Testis (tissue), 3 donors: ENCODE data around the gene SEL1L3. TPM values are rescaled to one million over a fixed set of nuclear protein-coding genes. Genes with fewer than 3 reads are reported as not detected.

Source experiments
- DNase-seq: peaks from one replicate; pipeline ENCODE4 v3.0.0-alpha.2; 2019
- H3K27ac ChIP-seq, 2 donors: fragments of 200-600 bp; sonication (generic); one replicate each; pipeline ENCODE4 v1.5.1; 2019
- H3K27me3 ChIP-seq: fragments of 200-600 bp; sonication (generic); one replicate; pipeline ENCODE4 v1.5.1; 2019
- H3K36me3 ChIP-seq: fragments of 200-600 bp; sonication (generic); one replicate; pipeline ENCODE4 v1.5.1; 2017; ENCODE audit warnings: low read depth; ENCODE audit errors: missing control alignments
- H3K4me1 ChIP-seq: fragments of 200-600 bp; sonication (generic); one replicate; pipeline ENCODE4 v1.5.1; 2019
- H3K4me3 ChIP-seq, 2 donors: fragments of 200-600 bp; sonication (generic); one replicate each; pipeline ENCODE4 v1.5.1; 2017 to 2019
- H3K9me3 ChIP-seq: fragments of 200-600 bp; sonication (generic); one replicate; pipeline ENCODE4 v1.5.1; 2017
- POLR2A ChIP-seq: fragments of 450-650 bp; IDR thresholded peaks from one replicate; pipeline ENCODE4 v1.6.1; 2017; ENCODE audit warnings: antibody characterized with exemption, mild to moderate bottlenecking, moderate library complexity
- WGBS, 2 donors: methylation state at CpG; one replicate each; pipeline ENCODE4 v1.1.5; 2018; 5-methylcytosine and 5-hydroxymethylcytosine counted together
- intact Hi-C: fragments of 100-400 bp; cut with DNase I; formaldehyde crosslinking; loops from one replicate; pipeline ENCODE4 v1.15.1; 2023; ENCODE audit warnings: low total_unique reads
- polyA plus RNA-seq: library from polyadenylated mRNA; stranded (reverse); fragments of 350-450 nt; fragmentation: Illumina TruSeq; extraction: RNeasy Lipid Tissue Mini Kit (QIAGEN cat#74804); gene quantifications from one replicate; pipeline ENCODE4 v1.2.3, GENCODE V29; 2014; ENCODE audit warnings: low read depth, low replicate concordance; ENCODE audit not compliant: insufficient read depth
- total RNA-seq, 2 donors: library from RNA; depleted of rRNA; stranded (reverse); fragments of >200 nt; gene quantifications; one replicate each; pipeline ENCODE4 v1.2.3, GENCODE V29; 2016
- TF ChIP-seq, protein P1 (sequence below), 3 experiments: fragments of 450-650 bp in 2 of 3; fragments of 200-600 bp in 1 of 3; sonication (generic) in 1 of 3; IDR thresholded peaks; one replicate each; pipeline ENCODE4 v1.5.1; 2016 to 2019; ENCODE audit warnings: antibody characterized with exemption in 3 of 3, mild to moderate bottlenecking in 2 of 3, moderate library complexity in 1 of 3

The SEL1L3 gene
- total and polyA plus RNA-seq, 3 donors from 2014 or later = 5.0 to 15.6 (median 6.9) TPM

DNA sequence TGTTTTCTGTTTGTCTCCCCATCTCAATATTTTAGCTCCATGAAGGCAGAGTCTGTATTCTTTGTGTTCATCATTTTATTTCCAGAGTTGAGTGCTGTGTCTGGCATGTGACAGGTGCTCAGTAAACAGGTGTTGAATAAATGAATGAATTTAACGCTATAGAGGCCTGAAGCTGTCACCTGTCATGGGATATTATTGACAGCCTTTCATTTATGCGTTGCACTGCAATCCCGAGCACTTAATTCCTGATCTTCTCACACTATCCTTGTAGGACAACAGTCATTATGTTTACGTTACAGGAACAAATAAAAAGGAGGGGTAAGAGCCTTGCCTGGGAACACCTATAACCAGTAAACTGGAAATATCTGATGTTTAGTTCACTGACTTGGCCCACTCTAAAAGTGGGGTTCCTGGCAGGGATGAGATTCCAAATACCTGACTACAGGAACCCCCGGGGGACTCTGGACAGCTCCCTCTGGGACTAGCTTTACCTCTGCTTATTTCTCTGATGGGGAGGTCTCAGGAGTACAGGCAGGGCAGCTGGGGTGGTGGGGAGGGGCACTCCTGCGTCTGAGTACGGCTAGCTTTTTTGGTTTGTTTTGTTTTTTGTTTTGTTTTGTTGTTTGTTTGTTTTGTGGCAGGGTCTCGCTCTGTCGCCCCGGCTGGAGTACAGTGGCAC, 36.6 kb downstream of the SEL1L3 start:
- Histone ChIP-seq H3K27me3 (no peaks in the 10 kb centered on the region), H3K4me3 (no peak overlapping the region), H3K9me3 (no peaks in the 10 kb centered on the region), H3K36me3 (no peaks in the 10 kb centered on the region), H3K4me1 (no peaks in the 10 kb centered on the region), H3K27ac (no peak overlapping the region)
- intact Hi-C loops = no loop called here
- no peak for DNase-seq
- WGBS, 2 donors = 95 to 97% methylated on average over 10 of the region's 10 CpGs
- no peak for TF ChIP-seq POLR2A
- TF ChIP-seq, protein P1, sequence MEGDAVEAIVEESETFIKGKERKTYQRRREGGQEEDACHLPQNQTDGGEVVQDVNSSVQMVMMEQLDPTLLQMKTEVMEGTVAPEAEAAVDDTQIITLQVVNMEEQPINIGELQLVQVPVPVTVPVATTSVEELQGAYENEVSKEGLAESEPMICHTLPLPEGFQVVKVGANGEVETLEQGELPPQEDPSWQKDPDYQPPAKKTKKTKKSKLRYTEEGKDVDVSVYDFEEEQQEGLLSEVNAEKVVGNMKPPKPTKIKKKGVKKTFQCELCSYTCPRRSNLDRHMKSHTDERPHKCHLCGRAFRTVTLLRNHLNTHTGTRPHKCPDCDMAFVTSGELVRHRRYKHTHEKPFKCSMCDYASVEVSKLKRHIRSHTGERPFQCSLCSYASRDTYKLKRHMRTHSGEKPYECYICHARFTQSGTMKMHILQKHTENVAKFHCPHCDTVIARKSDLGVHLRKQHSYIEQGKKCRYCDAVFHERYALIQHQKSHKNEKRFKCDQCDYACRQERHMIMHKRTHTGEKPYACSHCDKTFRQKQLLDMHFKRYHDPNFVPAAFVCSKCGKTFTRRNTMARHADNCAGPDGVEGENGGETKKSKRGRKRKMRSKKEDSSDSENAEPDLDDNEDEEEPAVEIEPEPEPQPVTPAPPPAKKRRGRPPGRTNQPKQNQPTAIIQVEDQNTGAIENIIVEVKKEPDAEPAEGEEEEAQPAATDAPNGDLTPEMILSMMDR (IDR thresholded peaks at IDR 0.05) = no peak

DNA sequence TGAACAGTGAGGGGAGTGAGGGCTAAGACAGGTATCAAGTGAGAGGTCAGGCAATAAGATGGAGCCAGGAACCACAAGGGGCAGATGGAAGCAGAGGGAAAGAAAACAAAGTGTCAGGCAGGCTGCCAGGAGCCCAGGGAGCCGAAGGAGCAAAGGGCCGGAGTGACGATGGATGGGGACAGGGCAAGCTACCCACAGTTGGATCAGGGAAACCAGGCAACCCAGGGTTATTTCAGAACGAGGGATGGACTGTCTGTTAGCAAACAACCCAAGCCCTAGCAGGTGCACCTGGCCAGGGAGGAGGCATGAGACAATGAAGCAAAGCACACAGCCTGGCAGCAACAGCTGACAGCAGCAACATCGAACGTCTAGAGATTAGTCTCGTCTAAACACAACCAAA, 39.2 kb downstream of the SEL1L3 start:
- Histone ChIP-seq H3K27me3 (no peaks in the 10 kb centered on the region), H3K4me1 (no peaks in the 10 kb centered on the region), H3K27ac (no peak overlapping the region), H3K9me3 (no peaks in the 10 kb centered on the region), H3K4me3 (no peak overlapping the region), H3K36me3 (no peaks in the 10 kb centered on the region)
- 46 to 64% methylated on average over 7 of the region's 7 CpGs for WGBS, 2 donors
- TF ChIP-seq, protein P1 (IDR thresholded peaks at IDR 0.05) = no peak
- TF ChIP-seq POLR2A = no peak
- DNase-seq = no peak
- intact Hi-C loops = no loop called here

DNA sequence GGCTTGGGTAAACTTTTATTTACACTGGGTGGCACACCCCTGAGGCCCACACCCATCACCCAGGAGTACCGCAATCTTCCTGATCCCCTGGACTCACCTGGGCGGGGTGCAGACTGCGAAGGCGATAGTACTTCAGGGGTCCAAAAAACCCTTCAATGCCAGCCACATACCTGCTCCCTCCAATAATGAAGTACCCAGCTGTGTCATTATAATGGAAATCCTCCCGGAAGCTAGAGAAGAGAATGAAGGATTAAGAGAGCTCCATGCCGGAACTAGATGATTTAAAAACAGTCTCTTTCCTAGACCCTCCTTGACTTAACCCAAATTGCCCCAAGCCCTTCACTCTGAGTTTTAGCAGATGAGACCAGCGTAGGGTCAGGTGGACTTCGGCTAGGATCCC, 40.9 kb downstream of the SEL1L3 start:
- Histone ChIP-seq H3K27me3 (no peaks in the 10 kb centered on the region), H3K36me3 (no peaks in the 10 kb centered on the region), H3K4me3 (no peak overlapping the region), H3K9me3 (no peaks in the 10 kb centered on the region), H3K4me1 (no peaks in the 10 kb centered on the region), H3K27ac (no peak overlapping the region)
- TF ChIP-seq, protein P1 (IDR thresholded peaks at IDR 0.05) = no peak
- TF ChIP-seq POLR2A = no peak
- intact Hi-C loops = no loop called here
- DNase-seq = no peak
- 95 to 99% methylated on average over 8 of the region's 8 CpGs for WGBS, 2 donors

DNA sequence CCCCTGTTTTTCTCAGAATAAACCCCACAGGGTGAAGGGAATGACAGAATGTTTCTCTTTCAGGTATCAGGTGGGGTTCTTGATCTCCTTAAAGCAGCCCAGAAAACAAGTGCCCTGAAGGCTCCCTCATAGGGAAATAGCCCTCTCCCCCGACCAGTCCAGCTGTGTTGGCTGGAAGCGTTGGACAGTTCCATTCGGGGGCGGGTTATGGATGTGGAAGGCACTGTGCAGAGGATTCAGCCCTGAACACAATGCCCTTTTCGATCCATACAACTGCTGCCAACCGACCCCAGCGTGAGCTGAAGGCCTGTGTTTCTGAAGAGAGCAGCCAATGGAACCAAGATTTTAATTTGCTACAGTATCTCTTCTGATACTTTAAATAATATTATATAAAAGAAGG, 41.5 kb downstream of the SEL1L3 start:
- Histone ChIP-seq H3K27me3 (no peaks in the 10 kb centered on the region), H3K4me1 (no peaks in the 10 kb centered on the region), H3K27ac (no peak overlapping the region), H3K9me3 (no peaks in the 10 kb centered on the region), H3K4me3 (no peak overlapping the region), H3K36me3 (no peaks in the 10 kb centered on the region)
- DNase-seq = no peak
- WGBS, 2 donors = 65 to 68% methylated on average over 7 of the region's 7 CpGs
- intact Hi-C loops = no loop called here
- TF ChIP-seq, protein P1 (IDR thresholded peaks at IDR 0.05) = no peak
- no peak for TF ChIP-seq POLR2A

DNA sequence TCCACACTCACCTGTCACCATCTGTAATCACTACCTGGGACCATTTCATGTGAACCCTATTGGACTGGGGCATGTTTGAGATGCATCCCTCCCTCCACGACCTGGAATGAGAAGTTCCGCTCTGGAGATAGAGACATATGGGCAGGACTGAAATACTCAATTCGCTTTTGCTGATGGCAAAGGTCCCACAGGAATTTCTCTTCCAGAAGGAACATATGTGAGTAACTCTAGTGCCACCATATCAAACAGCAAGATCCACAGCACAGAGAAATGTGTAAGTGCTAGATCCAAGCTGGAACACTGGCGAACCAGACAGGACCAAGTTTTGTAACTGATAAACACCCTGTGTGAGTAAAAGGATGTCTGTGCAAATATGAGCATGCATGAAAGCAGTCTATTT, 43.9 kb downstream of the SEL1L3 start:
- no peak overlapping the region for H3K27ac ChIP-seq
- TF ChIP-seq POLR2A = no peak
- TF ChIP-seq, protein P1 (IDR thresholded peaks at IDR 0.05) = no peak
- no peak for DNase-seq
- H3K9me3 ChIP-seq = no peaks in the 10 kb centered on the region
- whole genome bisulfite sequencing, 2 donors = 81 to 91% methylated on average over 4 of the region's 4 CpGs
- H3K4me3 ChIP-seq = no peak overlapping the region
- no peaks in the 10 kb centered on the region for H3K27me3 ChIP-seq
- no peaks in the 10 kb centered on the region for H3K36me3 ChIP-seq
- peaks cover 5% of the 10 kb centered on the region for H3K4me1 ChIP-seq
- intact Hi-C loops = no loop called here
